CD14-positive monocyte (primary cell): Measurements from ENCODE around the gene GOLGA3. TPM values are rescaled to one million over a fixed set of nuclear protein-coding genes. Genes with fewer than 3 reads are reported as not detected.

Experiments
- DNase-seq, 3 donors: peaks; one replicate each; pipeline ENCODE4 v3.0.0-alpha.2; 2011 to 2022
- H2AFZ ChIP-seq: 2 replicates; pipeline ENCODE4 v1.6.0; 2012; ENCODE audit warnings: mild to moderate bottlenecking, low read depth, low read length, inconsistent platforms; ENCODE audit not compliant: insufficient read depth, poor library complexity, severe bottlenecking
- H3K27ac ChIP-seq, 2 donors: 1 replicate in 1 of 2; 2 replicates in 1 of 2; pipeline ENCODE4 v1.5.1; 2012 to 2013; ENCODE audit warnings: low read length in 2 of 2, control low read depth in 1 of 2, inconsistent platforms in 1 of 2, low read depth in 1 of 2, mild to moderate bottlenecking in 1 of 2
- H3K27me3 ChIP-seq, 2 donors: one replicate each; pipeline versions ENCODE4 v1.6.0 to v1.6.1; 2011 to 2013; ENCODE audit warnings: low read length in 2 of 2; ENCODE audit not compliant: control insufficient read depth in 2 of 2, insufficient read depth in 2 of 2
- H3K36me3 ChIP-seq, 2 donors: replicated peaks in 1 of 2; 1 replicate in 1 of 2; 2 replicates in 1 of 2; pipeline versions ENCODE4 v1.5.1 to v1.6.1; 2012 to 2013; ENCODE audit warnings: low read length in 2 of 2, control low read depth in 1 of 2, inconsistent platforms in 1 of 2, mild to moderate bottlenecking in 1 of 2; ENCODE audit not compliant: insufficient read depth in 2 of 2, control insufficient read depth in 1 of 2
- H3K4me1 ChIP-seq, 2 donors: 1 replicate in 1 of 2; 2 replicates in 1 of 2; pipeline versions ENCODE4 v1.5.1 to v1.6.1; 2012 to 2013; ENCODE audit warnings: low read length in 2 of 2, control low read depth in 1 of 2, inconsistent platforms in 1 of 2, mild to moderate bottlenecking in 1 of 2, moderate library complexity in 1 of 2; ENCODE audit not compliant: insufficient read depth in 2 of 2, control insufficient read depth in 1 of 2
- H3K4me2 ChIP-seq: replicated peaks from 2 replicates; pipeline ENCODE3; 2012; ENCODE audit warnings: low read length, moderate library complexity, mild to moderate bottlenecking; ENCODE audit not compliant: poor library complexity, severe bottlenecking; ENCODE audit errors: extremely low read depth
- H3K4me3 ChIP-seq, 3 experiments: fragments of 200-600 bp in 1 of 3; sonication (generic) in 1 of 3; replicated peaks in 1 of 3; 1 replicate in 2 of 3; 2 replicates in 1 of 3; pipeline ENCODE4 v1.5.1; 2011 to 2013; ENCODE audit warnings: low read length in 3 of 3, mild to moderate bottlenecking in 3 of 3, control low read depth in 2 of 3, low read depth in 2 of 3, inconsistent platforms in 1 of 3, moderate library complexity in 1 of 3
- H3K79me2 ChIP-seq: 2 replicates; pipeline ENCODE4 v1.6.0; 2012; ENCODE audit warnings: mild to moderate bottlenecking, control low read depth, inconsistent platforms, low read length, moderate library complexity; ENCODE audit not compliant: insufficient read depth
- H3K9ac ChIP-seq: 2 replicates; pipeline ENCODE4 v1.6.0; 2017; ENCODE audit warnings: low read length, mild to moderate bottlenecking; ENCODE audit not compliant: insufficient read depth, poor library complexity, severe bottlenecking
- H3K9me3 ChIP-seq, 2 donors: replicated peaks in 1 of 2; 1 replicate in 1 of 2; 2 replicates in 1 of 2; pipeline versions ENCODE4 v1.5.1 to v1.6.1; 2012 to 2013; ENCODE audit warnings: low read length in 2 of 2, control low read depth in 1 of 2; ENCODE audit not compliant: control insufficient read depth in 1 of 2, insufficient read depth in 1 of 2
- H4K20me1 ChIP-seq: 2 replicates; pipeline ENCODE4 v1.6.0; 2012; ENCODE audit warnings: mild to moderate bottlenecking, low read length, control low read depth, moderate library complexity; ENCODE audit not compliant: insufficient read depth
- H3K27ac Mint-ChIP-seq, 7 donors: one replicate each; pipeline ENCODE4 v1.8.0; 2020; ENCODE audit warnings: mild to moderate bottlenecking in 7 of 7, mixed read lengths in 7 of 7, moderate library complexity in 6 of 7, inconsistent platforms in 2 of 7
- H3K27me3 Mint-ChIP-seq, 3 donors: one replicate each; pipeline ENCODE4 v1.8.0; 2021 to 2022; ENCODE audit warnings: low read depth in 3 of 3, mild to moderate bottlenecking in 3 of 3, mixed read lengths in 3 of 3, moderate library complexity in 3 of 3, inconsistent platforms in 1 of 3
- H3K36me3 Mint-ChIP-seq, 2 donors: one replicate each; pipeline ENCODE4 v1.8.0; 2020; ENCODE audit warnings: mixed read lengths in 2 of 2, inconsistent platforms in 1 of 2, mild to moderate bottlenecking in 1 of 2
- H3K4me1 Mint-ChIP-seq: one replicate; pipeline ENCODE4 v1.8.0; 2020; ENCODE audit warnings: mild to moderate bottlenecking, mixed read lengths
- H3K4me3 Mint-ChIP-seq, 2 donors: one replicate each; pipeline ENCODE4 v1.8.0; 2020; ENCODE audit warnings: mild to moderate bottlenecking in 2 of 2, mixed read lengths in 2 of 2, moderate library complexity in 1 of 2
- H3K9me3 Mint-ChIP-seq, 7 donors: one replicate each; pipeline ENCODE4 v1.8.0; 2020 to 2022; ENCODE audit warnings: mixed read lengths in 7 of 7, mild to moderate bottlenecking in 6 of 7, moderate library complexity in 6 of 7, inconsistent platforms in 2 of 7
- WGBS: methylation state at CpG from one replicate; pipeline ENCODE4 v1.1.5; 2013; ENCODE audit warnings: missing lambda C conversion rate; ENCODE audit not compliant: insufficient coverage; 5-methylcytosine and 5-hydroxymethylcytosine counted together
- intact Hi-C, 2 donors: fragments of 100-400 bp; cut with micrococcal nuclease; formaldehyde crosslinking; loops; one replicate each; pipeline versions ENCODE4 v1.15.0 to v1.15.1; 2023
- polyA plus RNA-seq, 3 donors: library from polyadenylated mRNA; depleted of rRNA in 1 of 3; unstranded in 2 of 3; stranded (reverse) in 1 of 3; fragments of 300-500 nt in 2 of 3; fragments of >200 nt in 1 of 3; fragmentation: Illumina TruSeq in 2 of 3; gene quantifications; 1 replicate in 2 of 3; 2 replicates in 1 of 3; pipeline ENCODE4 v1.2.3, GENCODE V29; 2012 to 2021
- TF ChIP-seq, protein P1 (sequence below): fragments of 200-600 bp; IDR thresholded peaks from one replicate; pipeline ENCODE4 v1.8.0; 2022; ENCODE audit warnings: antibody characterized with exemption, mild to moderate bottlenecking

GOLGA3 gene
- polyA plus RNA-seq, 3 donors, result 1.2 to 12.0 (median 2.4) TPM

DNA sequence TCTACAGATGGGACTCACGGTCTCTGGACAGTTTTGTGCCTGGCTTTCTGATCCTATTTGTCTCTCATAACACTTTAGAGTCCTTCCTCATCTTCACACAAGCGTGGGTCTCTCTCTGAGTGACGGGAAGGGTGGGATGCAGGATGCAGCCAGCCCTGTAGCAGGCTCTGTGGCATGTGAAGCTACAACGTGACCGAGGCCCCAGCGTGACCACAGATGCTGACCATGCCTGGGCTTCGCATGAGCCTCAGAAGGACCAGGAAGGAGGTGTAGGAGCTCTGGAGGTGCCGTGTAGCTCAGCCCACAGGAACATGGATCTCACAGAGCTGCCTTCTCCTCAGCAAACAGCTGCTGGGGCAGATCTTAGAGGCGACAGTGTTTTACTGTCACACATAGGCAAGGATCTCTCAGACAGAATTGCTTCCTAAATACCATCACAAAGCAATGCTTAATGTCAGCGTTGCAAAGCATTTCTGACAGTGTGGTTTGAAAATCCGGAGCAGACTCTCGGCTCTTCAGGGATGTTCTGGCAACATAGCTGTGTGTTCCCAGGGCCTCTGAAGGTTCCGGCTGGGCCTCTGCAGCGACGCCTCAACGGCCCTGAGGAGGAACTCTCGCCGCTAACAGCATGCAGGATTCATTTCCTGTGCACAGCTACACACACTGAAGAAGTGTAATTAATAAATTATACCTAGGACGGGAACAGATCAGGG lies 88.9 kb downstream of the GOLGA3 start:
- Mint-ChIP-seq H3K36me3 (peaks cover 95 to 100% of the 10 kb centered on the region in 2 donors), H3K4me3 (no peak overlapping the region), H3K27me3 (peaks cover 0 to 3% (median 0%) of the 10 kb centered on the region in 3 donors), H3K27ac (no peak overlapping the region), H3K9me3 (peaks cover 0 to 2% (median 0%) of the 10 kb centered on the region in 7 donors), H3K4me1 (no peaks in the 10 kb centered on the region)
- H4K20me1 ChIP-seq, result peaks cover 40% of the 10 kb centered on the region
- H3K4me3 ChIP-seq, result no peak overlapping the region
- DNase-seq, result no peak
- TF ChIP-seq, protein P1, sequence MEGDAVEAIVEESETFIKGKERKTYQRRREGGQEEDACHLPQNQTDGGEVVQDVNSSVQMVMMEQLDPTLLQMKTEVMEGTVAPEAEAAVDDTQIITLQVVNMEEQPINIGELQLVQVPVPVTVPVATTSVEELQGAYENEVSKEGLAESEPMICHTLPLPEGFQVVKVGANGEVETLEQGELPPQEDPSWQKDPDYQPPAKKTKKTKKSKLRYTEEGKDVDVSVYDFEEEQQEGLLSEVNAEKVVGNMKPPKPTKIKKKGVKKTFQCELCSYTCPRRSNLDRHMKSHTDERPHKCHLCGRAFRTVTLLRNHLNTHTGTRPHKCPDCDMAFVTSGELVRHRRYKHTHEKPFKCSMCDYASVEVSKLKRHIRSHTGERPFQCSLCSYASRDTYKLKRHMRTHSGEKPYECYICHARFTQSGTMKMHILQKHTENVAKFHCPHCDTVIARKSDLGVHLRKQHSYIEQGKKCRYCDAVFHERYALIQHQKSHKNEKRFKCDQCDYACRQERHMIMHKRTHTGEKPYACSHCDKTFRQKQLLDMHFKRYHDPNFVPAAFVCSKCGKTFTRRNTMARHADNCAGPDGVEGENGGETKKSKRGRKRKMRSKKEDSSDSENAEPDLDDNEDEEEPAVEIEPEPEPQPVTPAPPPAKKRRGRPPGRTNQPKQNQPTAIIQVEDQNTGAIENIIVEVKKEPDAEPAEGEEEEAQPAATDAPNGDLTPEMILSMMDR, result no peak
- 89% methylated on average over 9 of the region's 19 CpGs for WGBS
- no peak overlapping the region for H3K4me2 ChIP-seq
- H3K27me3 ChIP-seq, result no peaks in the 10 kb centered on the region
- peaks cover 20% of the 10 kb centered on the region for H3K79me2 ChIP-seq
- H2AFZ ChIP-seq, result no peak overlapping the region
- H3K9ac ChIP-seq, result no peak overlapping the region
- no peaks in the 10 kb centered on the region for H3K4me1 ChIP-seq
- no peak overlapping the region for H3K27ac ChIP-seq
- intact Hi-C loops, result no loop called here
- peaks cover 91 to 100% of the 10 kb centered on the region in 2 donors for H3K36me3 ChIP-seq
- H3K9me3 ChIP-seq, result no peaks in the 10 kb centered on the region

DNA sequence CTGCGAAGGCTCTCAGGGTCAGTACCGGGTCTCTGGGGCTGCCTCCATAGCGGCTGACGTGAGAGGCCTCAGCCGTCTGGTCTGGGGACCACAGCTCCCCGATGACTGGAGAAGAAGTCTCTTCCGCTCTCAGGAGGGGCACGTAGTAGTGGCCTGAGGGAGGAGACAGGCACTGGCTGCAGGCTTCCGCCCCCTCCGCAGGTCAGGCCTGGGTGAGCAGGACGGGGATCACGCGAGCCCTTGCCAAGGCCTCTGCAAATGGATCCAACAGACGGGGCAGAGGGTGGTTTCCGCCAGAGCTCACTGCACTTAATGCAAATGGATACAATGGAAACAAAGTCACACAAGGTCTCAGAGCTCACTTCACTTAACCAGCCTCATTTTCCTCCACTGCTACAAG lies 91.8 kb downstream of the GOLGA3 start:
- no peaks in the 10 kb centered on the region for H3K79me2 ChIP-seq
- no peak overlapping the region for H3K4me3 Mint-ChIP-seq
- H3K36me3 ChIP-seq, result peaks cover 91 to 100% of the 10 kb centered on the region in 2 donors
- WGBS, result 99% methylated on average over 11 of the region's 15 CpGs
- H3K9me3 ChIP-seq, result no peaks in the 10 kb centered on the region
- intact Hi-C loops, result no loop called here
- peaks cover 0 to 3% (median 0%) of the 10 kb centered on the region in 3 donors for H3K27me3 Mint-ChIP-seq
- no peaks in the 10 kb centered on the region for H3K27me3 ChIP-seq
- H3K4me1 ChIP-seq, result no peaks in the 10 kb centered on the region
- H3K4me3 ChIP-seq, result no peak overlapping the region
- H3K27ac Mint-ChIP-seq, result no peak overlapping the region
- no peaks in the 10 kb centered on the region for H3K4me1 Mint-ChIP-seq
- peaks cover 0 to 2% (median 0%) of the 10 kb centered on the region in 7 donors for H3K9me3 Mint-ChIP-seq
- peaks cover 97 to 100% of the 10 kb centered on the region in 2 donors for H3K36me3 Mint-ChIP-seq
- peaks cover 13% of the 10 kb centered on the region for H4K20me1 ChIP-seq
- no peak for DNase-seq
- TF ChIP-seq, protein P1, result no peak
- H2AFZ ChIP-seq, result no peak overlapping the region
- no peak overlapping the region for H3K4me2 ChIP-seq
- no peak overlapping the region for H3K27ac ChIP-seq
- H3K9ac ChIP-seq, result no peak overlapping the region
